Activated CD4-positive, alpha-beta T cell treated with anti-CD3 and anti-CD28 coated beads, Interleukin-2, amount 10 ng/mL, durations not matched to agents 7 days and 5 days (primary cell): Measurements from ENCODE around the gene DDX41. TPM values are rescaled to one million over a fixed set of nuclear protein-coding genes. Genes with fewer than 3 reads are reported as not detected.
A peak's percentile ranks its signal among the peaks of the same experiment; 100 is the strongest.
"Not testable (repeated sequence)": the region's sequence is repeated elsewhere in the genome, so short reads cannot be mapped to it uniquely, and the experiment has no call there.

Source experiments
- CTCF ChIA-PET: fragments of 350-600 bp; sonication (Branson Sonifier 250); formaldehyde crosslinking; loops from one replicate; lab custom pipeline; 2021; ENCODE audit warnings: antibody characterized with exemption; lab: Charles Lee
- POLR2A ChIA-PET: fragments of 350-600 bp; sonication (Branson Sonifier 250); formaldehyde crosslinking; loops from one replicate; lab custom pipeline; 2021; ENCODE audit warnings: antibody characterized with exemption; lab: Charles Lee
- DNase-seq: peaks from one replicate; pipeline ENCODE4 v3.0.0-alpha.2; 2020
- H3K27ac Mint-ChIP-seq: one replicate; pipeline ENCODE4 v1.8.0; 2021; ENCODE audit warnings: mild to moderate bottlenecking, moderate library complexity, mixed read lengths
- H3K27me3 Mint-ChIP-seq: one replicate; pipeline ENCODE4 v1.8.0; 2021; ENCODE audit warnings: mixed read lengths
- H3K36me3 Mint-ChIP-seq: one replicate; pipeline ENCODE4 v1.8.0; 2021; ENCODE audit warnings: low read depth, mixed read lengths
- H3K4me1 Mint-ChIP-seq: one replicate; pipeline ENCODE4 v1.8.0; 2021; ENCODE audit warnings: mixed read lengths
- H3K4me3 Mint-ChIP-seq: one replicate; pipeline ENCODE4 v1.8.0; 2021; ENCODE audit warnings: mild to moderate bottlenecking, moderate library complexity, mixed read lengths
- H3K9me3 Mint-ChIP-seq: one replicate; pipeline ENCODE4 v1.8.0; 2021; ENCODE audit warnings: mixed read lengths
- total RNA-seq, 2 experiments: library from RNA; stranded (reverse); gene quantifications; one replicate each; pipeline ENCODE4 v1.2.3, GENCODE V29; 2021

DDX41 gene
- 100 to 1,000 TPM; 106 to 118 TPM for total RNA-seq

DNA sequence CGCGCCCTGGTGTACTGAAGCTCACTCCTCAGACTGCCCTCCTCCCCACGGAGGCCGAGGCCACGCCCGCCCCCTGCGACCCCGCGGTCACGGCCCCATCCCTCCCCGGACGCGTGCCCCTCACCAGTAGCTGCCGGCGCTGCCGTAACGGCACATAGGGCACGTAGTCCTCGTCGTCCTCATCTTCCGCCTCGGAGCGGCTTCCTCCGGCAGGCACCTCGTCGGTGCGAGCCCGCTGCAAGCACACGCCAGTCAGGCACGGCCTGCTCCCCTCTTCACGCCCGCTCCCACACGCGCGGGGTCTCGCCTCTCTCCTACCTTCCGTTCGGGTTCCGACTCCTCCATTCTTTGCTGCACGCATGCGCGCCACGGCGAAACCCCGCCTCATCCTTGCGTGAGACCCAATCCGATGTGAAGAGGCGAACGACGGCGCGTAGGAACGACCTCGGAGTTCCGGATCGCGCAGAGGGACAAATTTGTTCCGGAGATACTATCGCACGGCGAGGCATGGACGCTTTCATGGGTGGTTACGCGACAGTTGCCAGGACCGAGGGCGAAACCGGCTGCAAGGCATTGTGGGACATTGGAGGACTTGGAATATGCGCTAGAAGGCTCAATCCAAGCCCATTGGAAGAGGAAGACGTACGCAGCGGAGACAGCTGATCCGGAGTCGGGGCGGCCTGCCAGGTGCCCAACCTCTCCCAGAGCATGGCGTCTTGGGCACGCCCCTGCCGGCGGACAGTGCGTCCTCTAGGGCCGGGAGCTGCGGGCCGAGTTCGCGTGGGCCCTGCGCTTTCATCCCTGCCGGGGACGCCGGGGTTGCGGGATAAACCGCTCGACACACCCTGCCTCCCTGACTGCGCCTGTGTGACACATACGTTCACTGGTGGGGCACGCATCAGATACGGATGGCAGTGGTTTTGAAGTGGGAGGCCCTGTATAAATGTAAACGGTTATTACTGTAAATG lies at the start of gene DDX41:
TSS of gene DDX41 (minus strand) at position 361 of the 968 bp plus-strand sequence. CDS start at position 345, 16 bp downstream.
- POLR2A ChIA-PET, result no interaction called here
- Mint-ChIP-seq H3K27me3 (no peaks in the 10 kb centered on the region), H3K36me3 (peaks cover 39% of the 10 kb centered on the region), H3K27ac (peak within 1 kb of the TSS; percentile 84), H3K4me3 (peak within 1 kb of the TSS; percentile 90), H3K4me1 (peaks cover 51% of the 10 kb centered on the region), H3K9me3 (no peaks in the 10 kb centered on the region)
- CTCF ChIA-PET, result interaction anchor here (0.6 to 2.0 kb wide), 10 partner anchors 9 to 273 kb away, joined by 3 to 6 read pairs (median 4); partner anchors contain the start of gene PDLIM7
- peak; percentile 97 for DNase-seq

DNA sequence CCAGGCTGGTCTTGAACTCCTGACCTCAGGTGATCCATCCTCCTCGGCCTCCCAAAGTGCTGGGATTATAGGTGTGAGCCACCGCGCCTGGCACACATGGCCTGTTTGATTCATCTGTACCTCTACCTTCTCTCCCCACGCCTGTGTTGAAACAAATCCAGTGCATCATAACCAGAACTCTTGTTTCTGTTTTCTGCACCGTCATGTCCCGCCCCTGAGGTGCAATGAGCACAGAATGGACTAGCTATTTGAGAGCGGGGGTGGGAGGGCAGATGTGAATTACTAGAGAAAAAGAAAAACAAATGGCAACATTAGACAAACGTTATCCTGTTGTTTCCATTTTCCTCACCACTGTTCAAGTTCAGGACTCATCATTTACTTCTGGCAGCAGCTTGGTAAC lies 48.3 kb upstream of the DDX41 start:
- no peak for DNase-seq
- Mint-ChIP-seq H3K9me3 (no peaks in the 10 kb centered on the region), H3K4me1 (peaks cover 5% of the 10 kb centered on the region), H3K4me3 (no peak overlapping the region), H3K36me3 (no peaks in the 10 kb centered on the region), H3K27ac (no peak overlapping the region), H3K27me3 (no peaks in the 10 kb centered on the region)
- CTCF ChIA-PET, result no interaction called here
- POLR2A ChIA-PET, result no interaction called here

DNA sequence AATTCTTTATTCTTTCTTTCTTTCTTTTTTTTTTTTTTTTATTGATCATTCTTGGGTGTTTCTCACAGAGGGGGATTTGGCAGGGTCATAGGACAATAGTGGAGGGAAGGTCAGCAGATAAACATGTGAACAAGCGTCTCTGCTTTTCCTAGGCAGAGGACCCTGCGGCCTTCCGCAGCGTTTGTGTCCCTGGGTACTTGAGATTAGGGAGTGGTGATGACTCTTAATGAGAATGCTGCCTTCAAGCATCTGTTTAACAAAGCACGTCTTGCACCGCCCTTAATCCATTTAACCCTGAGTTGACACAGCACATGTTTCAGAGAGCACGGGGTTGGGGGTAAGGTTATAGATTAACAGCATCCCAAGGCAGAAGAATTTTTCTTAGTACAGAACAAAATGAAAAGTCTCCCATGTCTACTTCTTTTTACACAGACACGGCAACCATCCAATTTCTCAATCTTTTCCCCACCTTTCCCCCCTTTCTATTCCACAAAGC lies 42.7 kb upstream of the DDX41 start:
- peaks cover 26% of the 10 kb centered on the region for H3K4me1 Mint-ChIP-seq
- H3K27me3 Mint-ChIP-seq, H3K9me3 Mint-ChIP-seq, DNase-seq, POLR2A ChIA-PET, H3K27ac Mint-ChIP-seq, H3K36me3 Mint-ChIP-seq, CTCF ChIA-PET, H3K4me3 Mint-ChIP-seq: not testable (repeated sequence)

DNA sequence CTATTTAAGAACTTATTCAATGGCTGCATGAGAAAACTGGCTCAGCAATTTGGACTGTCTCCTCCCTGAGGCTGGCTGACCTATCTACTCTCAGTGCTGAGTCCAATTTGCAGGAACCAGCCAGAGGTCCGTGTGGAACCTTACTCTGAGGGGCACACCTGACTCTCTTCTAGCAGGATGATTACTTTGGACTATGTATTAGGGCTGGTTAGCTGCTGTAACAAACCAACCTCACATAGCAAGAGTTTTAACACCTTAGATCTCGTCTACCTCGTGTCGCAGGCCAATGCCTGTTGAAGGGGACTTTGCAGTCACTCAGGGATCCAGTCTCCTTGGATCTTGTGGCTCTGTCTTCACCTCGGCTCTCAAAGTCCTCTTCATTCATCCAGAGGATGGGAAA lies 41.0 kb upstream of the DDX41 start:
- H3K27ac Mint-ChIP-seq, result no peak overlapping the region
- H3K4me1 Mint-ChIP-seq, result peaks cover 34% of the 10 kb centered on the region
- peaks cover 6% of the 10 kb centered on the region for H3K36me3 Mint-ChIP-seq
- H3K9me3 Mint-ChIP-seq, result no peaks in the 10 kb centered on the region
- H3K4me3 Mint-ChIP-seq, result no peak overlapping the region
- POLR2A ChIA-PET, result no interaction called here
- no peaks in the 10 kb centered on the region for H3K27me3 Mint-ChIP-seq
- CTCF ChIA-PET, result interaction anchor here (0.6 kb wide), 1 partner anchor 69 kb away, joined by 3 read pairs; no protein-coding TSS in a partner anchor
- DNase-seq, result no peak

DNA sequence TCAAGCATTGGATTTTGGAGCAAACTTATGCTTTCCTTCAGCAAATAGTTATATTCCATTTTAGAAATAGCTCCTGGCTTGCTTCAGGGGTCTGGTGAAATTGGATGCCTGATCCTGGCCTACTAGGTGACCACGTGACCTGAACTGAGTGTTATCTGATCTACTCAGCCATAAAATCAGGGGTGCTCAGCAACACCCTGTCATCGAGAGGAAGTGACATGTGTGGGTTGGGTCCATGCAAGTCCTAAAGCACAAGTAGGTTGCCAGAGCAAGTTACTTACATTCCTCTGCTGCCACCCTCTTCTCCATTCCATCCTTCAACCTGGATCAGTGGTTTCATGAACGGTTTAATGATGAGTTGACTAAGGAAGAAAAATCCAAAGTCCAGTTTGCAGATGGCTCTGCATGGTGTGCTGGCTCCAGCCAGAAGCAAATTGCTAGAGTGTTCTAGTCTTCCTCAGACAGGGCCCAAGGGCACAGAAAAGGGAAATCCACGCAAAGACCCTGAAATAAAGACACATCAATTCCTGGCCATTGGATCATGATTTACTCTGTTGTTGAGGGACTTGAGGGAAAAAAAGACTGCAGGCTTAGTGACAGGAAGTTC lies 40.4 kb upstream of the DDX41 start:
- H3K4me3 Mint-ChIP-seq, result no peak overlapping the region
- H3K27me3 Mint-ChIP-seq, result no peaks in the 10 kb centered on the region
- no peaks in the 10 kb centered on the region for H3K9me3 Mint-ChIP-seq
- H3K36me3 Mint-ChIP-seq, result peaks cover 9% of the 10 kb centered on the region
- CTCF ChIA-PET, result interaction anchor here (0.6 kb wide), 1 partner anchor 77 kb away, joined by 5 read pairs; no protein-coding TSS in a partner anchor
- H3K27ac Mint-ChIP-seq, result peak overlapping the region; percentile 82
- POLR2A ChIA-PET, result no interaction called here
- peak; percentile 45 for DNase-seq
- peaks cover 41% of the 10 kb centered on the region for H3K4me1 Mint-ChIP-seq

DNA sequence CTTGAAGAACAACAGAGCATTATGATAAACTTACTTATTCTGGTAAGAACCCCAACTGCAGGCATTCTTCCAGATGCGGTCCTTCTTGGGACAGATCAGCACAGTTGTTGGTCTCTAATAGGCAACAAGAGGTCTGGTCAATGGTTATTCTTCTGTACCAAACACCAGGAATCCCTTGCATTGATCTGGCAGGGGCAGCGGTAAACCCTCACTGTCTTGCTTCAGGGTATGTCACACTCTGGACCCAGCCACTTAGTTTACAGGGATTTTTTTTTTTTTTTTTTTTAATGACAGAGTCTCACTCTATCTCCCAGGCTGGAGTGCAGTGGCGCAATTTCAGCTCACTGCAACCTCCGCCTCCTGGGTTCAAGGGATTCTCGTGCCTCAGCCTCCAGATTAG lies 38.9 kb upstream of the DDX41 start:
- Mint-ChIP-seq H3K27ac (no peak overlapping the region), H3K27me3 (no peaks in the 10 kb centered on the region), H3K36me3 (peaks cover 19% of the 10 kb centered on the region), H3K4me1 (peaks cover 47% of the 10 kb centered on the region), H3K4me3 (no peak overlapping the region), H3K9me3 (no peaks in the 10 kb centered on the region)
- ChIA-PET POLR2A (no interaction called here), CTCF (interaction anchor here (1.0 kb wide), 1 partner anchor 18 kb away, joined by 3 read pairs; no protein-coding TSS in a partner anchor)
- no peak for DNase-seq

DNA sequence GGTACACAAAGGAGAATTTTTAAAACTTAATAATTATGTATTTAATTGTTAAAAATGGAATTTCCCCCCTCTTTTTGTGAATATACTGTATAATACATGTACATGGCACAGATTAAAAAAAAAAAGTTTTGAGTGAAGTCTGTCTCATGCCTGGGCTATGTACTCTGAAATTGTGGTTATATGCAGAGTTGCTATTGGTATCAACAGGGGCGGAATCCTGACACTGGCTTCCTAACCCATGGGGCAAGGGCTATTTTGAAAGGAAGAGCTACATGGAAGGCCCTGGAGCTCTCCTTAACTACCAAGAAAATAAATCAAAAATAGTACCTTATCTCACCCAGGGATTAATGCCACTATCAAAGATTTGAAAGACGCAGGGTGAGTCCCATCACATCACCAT lies 38.5 kb upstream of the DDX41 start:
- CTCF ChIA-PET, result no interaction called here
- no peak overlapping the region for H3K27ac Mint-ChIP-seq
- no peaks in the 10 kb centered on the region for H3K9me3 Mint-ChIP-seq
- POLR2A ChIA-PET, result no interaction called here
- peaks cover 48% of the 10 kb centered on the region for H3K4me1 Mint-ChIP-seq
- DNase-seq, result no peak
- H3K4me3 Mint-ChIP-seq, result peak overlapping the region; percentile 84
- H3K36me3 Mint-ChIP-seq, result peaks cover 22% of the 10 kb centered on the region
- no peaks in the 10 kb centered on the region for H3K27me3 Mint-ChIP-seq

DNA sequence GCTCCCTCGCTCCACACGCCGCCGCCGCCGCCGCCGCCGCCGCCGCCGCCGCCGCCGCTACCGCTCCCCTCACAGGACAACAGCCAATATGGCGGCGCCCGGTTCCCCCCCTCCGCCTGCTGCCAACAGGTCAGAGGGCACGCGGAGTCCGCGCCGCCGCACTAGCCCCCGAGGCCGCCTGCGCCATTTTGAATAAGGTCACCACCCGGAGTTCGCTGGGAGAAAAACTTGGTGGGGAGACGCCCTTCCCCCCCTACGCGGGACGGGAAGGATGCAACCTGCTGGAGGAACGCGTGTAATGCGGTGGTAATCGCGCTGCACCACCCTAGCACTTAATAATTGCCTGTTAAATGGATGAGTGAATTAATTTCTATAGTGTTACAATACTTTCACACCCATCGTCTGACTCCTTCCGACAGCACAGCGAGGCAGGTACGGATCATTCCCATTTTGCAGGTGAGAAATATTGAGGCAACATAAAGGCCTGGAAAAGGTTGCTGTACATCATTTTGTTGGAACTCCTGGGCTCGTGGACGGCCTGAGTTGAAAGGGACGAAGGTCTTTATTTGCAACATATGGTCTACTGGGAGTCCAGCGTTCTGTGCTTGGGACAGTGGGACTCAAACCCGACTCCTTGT lies 37.8 kb upstream of the DDX41 start, which contains the start of gene FAM193B:
TSS of gene FAM193B (minus strand) at position 90 of the 638 bp plus-strand sequence. CDS start 105 bp downstream, outside the sequence.
- ChIA-PET CTCF (no interaction called here), POLR2A (no interaction called here)
- Mint-ChIP-seq H3K9me3 (no peaks in the 10 kb centered on the region), H3K27ac (peak within 1 kb of the TSS; percentile 83), H3K4me1 (peaks cover 50% of the 10 kb centered on the region), H3K4me3 (peak within 1 kb of the TSS; percentile 84), H3K27me3 (no peaks in the 10 kb centered on the region), H3K36me3 (peaks cover 24% of the 10 kb centered on the region)
- peak; percentile 96 for DNase-seq

DNA sequence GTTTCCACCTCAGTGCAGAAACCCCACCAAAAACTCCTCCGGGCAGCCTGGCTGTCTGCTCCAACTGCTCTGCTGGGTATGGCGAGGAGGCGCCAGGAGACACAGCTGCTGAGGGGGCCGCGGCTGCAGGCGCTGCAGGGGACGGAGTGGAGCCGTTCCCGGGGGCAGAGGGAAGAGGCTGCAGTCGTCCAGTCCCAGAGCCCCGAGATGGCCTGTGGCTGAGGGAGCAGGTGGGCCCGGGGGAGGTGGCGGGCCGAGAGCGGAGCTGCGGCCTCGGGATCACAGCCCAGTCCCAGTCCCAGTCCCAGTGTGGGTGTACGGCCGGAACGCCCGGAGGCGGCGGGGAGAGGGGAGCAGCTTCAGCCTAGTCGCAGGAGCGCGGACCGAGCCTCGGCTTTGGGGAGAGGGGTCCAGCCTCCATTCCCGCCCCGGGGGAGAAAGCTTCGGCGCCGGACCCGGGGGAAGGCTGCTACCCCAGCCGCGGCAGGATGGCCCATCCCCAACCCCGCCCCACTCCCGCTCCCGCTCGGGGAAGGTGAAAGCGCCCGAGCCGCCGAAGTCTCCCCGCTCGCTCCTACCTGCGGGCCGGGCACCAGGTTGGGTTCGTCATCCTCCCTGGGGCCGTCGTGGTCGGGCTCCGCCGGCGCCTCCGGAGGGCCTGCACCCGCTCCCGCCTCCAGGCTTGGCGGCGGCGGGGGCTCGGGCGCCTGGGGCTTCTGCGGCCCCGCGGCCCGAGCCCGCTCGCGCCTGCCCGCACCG lies 37.1 kb upstream of the DDX41 start:
- H3K4me1 Mint-ChIP-seq, result peaks cover 50% of the 10 kb centered on the region
- peak; percentile 31 for DNase-seq
- peak overlapping the region; percentile 75 for H3K4me3 Mint-ChIP-seq
- peak overlapping the region; percentile 13 for H3K27ac Mint-ChIP-seq
- H3K36me3 Mint-ChIP-seq, result peaks cover 24% of the 10 kb centered on the region
- no peaks in the 10 kb centered on the region for H3K27me3 Mint-ChIP-seq
- no peaks in the 10 kb centered on the region for H3K9me3 Mint-ChIP-seq
- CTCF ChIA-PET, result no interaction called here
- POLR2A ChIA-PET, result no interaction called here

DNA sequence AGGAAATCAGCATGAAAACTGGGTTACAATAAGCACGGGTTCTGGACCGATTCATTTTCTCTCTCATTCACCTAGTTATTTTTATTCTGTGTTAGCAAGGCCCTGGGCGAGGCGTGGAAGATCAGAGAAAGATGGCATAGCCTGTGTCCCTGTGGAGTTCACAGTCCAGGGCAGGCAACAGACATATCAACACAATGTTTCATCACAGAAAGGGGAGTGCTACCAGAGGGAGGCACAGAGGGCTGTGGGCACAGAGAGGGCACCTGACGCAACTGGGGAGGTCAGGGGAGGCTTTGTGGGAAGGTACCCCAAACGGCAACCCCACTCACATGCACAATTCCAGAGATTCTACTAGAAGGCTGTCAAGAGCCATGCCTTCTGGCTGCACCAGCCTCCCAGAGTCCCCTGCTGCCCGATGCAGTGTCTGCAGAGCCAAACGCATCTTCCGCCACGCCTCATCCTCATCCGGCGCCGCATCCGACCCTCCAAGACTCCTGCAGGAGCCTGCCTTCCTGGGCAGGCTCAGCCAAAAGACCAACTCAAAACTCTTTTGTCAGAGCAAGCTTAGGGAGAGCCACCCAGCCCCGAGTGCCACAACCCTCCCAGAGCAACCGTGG lies 36.2 kb upstream of the DDX41 start:
- Mint-ChIP-seq H3K4me1 (peaks cover 48% of the 10 kb centered on the region), H3K9me3 (no peaks in the 10 kb centered on the region), H3K27me3 (no peaks in the 10 kb centered on the region), H3K27ac (peak overlapping the region; percentile 67), H3K4me3 (peak overlapping the region; percentile 75), H3K36me3 (peaks cover 25% of the 10 kb centered on the region)
- POLR2A ChIA-PET, result no interaction called here
- CTCF ChIA-PET, result no interaction called here
- DNase-seq, result no peak

DNA sequence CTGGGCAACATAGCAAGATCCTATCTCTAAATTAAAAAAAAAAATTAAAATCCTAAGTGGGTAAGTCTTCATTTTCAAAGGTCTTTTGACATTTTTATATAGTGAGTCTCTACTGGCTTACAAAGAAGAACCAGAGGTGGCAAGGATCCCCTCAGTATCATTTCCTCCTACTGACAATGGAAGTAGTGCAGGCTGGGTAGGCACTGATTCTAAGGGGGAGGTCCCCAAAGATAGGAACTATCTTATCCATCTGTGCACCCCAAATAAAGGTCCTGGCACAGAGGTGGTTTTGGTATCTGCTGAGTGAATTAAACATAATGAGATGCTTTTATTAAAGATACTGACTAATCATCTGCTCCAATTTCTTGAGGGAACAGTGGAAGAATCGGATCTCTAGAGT lies 33.4 kb upstream of the DDX41 start:
- ChIA-PET CTCF (interaction anchor here (0.6 to 1.3 kb wide), 2 partner anchors 12 to 26 kb away, joined by 3 read pairs; no protein-coding TSS in a partner anchor), POLR2A (no interaction called here)
- no peaks in the 10 kb centered on the region for H3K9me3 Mint-ChIP-seq
- H3K4me1 Mint-ChIP-seq, result peaks cover 30% of the 10 kb centered on the region
- H3K27ac Mint-ChIP-seq, result no peak overlapping the region
- no peak for DNase-seq
- H3K36me3 Mint-ChIP-seq, result peaks cover 25% of the 10 kb centered on the region
- H3K4me3 Mint-ChIP-seq, result no peak overlapping the region
- H3K27me3 Mint-ChIP-seq, result no peaks in the 10 kb centered on the region
